Sigmoid colon (tissue), 4 donors: ENCODE results near the gene NFKB1.

ENCODE experiments used
- EP300 ChIP-seq, 4 donors: sonication (generic); formaldehyde crosslinking; IDR thresholded peaks; one replicate each; pipeline ENCODE4 v1.6.1; 2017; ENCODE audit warnings: antibody characterized with exemption in 4 of 4
- POLR2A ChIP-seq, 2 donors: fragments of 450-650 bp; IDR thresholded peaks; one replicate each; pipeline ENCODE4 v1.6.1; 2016; ENCODE audit warnings: antibody characterized with exemption in 2 of 2, mild to moderate bottlenecking in 2 of 2, moderate library complexity in 2 of 2
- POLR2AphosphoS5 ChIP-seq, 4 donors: sonication (generic); formaldehyde crosslinking; IDR thresholded peaks; one replicate each; pipeline ENCODE4 v1.6.1; 2017; ENCODE audit warnings: antibody characterized with exemption in 4 of 4
- TF ChIP-seq, protein P1 (sequence below), 4 experiments: fragments of 450-650 bp in 3 of 4; fragments of 200-600 bp in 1 of 4; IDR thresholded peaks; one replicate each; pipeline ENCODE4 v1.5.1; 2016 to 2019; ENCODE audit warnings: antibody characterized with exemption in 4 of 4, mild to moderate bottlenecking in 3 of 4, moderate library complexity in 2 of 4

DNA sequence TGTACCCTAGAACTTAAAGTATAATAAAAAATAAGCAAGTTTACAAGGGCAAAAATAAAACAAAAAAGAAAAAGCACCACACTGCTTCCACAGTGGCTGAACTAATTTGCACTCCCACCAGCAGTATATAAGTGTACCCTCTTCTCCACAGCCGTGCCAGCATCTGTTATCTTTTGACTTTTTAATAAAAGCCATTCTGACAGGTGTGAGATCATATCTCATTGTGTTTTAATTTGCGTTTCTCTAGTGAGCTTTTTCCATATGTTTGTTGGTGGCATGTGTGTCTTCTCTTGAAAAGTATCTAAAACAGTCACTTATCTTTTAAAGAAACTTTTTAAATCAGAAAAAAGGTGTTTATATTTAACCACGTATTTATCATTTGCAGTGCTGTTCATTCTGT lies 71.3 kb downstream of the NFKB1 start:
- no peak for TF ChIP-seq EP300 (IDR thresholded peaks at IDR 0.05)
- TF ChIP-seq, protein P1, sequence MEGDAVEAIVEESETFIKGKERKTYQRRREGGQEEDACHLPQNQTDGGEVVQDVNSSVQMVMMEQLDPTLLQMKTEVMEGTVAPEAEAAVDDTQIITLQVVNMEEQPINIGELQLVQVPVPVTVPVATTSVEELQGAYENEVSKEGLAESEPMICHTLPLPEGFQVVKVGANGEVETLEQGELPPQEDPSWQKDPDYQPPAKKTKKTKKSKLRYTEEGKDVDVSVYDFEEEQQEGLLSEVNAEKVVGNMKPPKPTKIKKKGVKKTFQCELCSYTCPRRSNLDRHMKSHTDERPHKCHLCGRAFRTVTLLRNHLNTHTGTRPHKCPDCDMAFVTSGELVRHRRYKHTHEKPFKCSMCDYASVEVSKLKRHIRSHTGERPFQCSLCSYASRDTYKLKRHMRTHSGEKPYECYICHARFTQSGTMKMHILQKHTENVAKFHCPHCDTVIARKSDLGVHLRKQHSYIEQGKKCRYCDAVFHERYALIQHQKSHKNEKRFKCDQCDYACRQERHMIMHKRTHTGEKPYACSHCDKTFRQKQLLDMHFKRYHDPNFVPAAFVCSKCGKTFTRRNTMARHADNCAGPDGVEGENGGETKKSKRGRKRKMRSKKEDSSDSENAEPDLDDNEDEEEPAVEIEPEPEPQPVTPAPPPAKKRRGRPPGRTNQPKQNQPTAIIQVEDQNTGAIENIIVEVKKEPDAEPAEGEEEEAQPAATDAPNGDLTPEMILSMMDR (IDR thresholded peaks at IDR 0.05), result no peak
- TF ChIP-seq POLR2AphosphoS5 (IDR thresholded peaks at IDR 0.05), result no peak
- TF ChIP-seq POLR2A (IDR thresholded peaks at IDR 0.05), result no peak
